K562 (cell line): ENCODE measurements around the gene TMEM132C.

Experiments
- EP300 ChIP-seq: IDR thresholded peaks from 2 replicates; pipeline ENCODE4 v1.6.1; 2012; ENCODE audit warnings: low read length, improper control_type of control experiment
- NFRKB ChIP-seq: fragments of 450-650 bp; IDR thresholded peaks from 2 replicates; pipeline ENCODE4 v1.6.1; 2016; ENCODE audit warnings: low read depth
- NFYB ChIP-seq: IDR thresholded peaks from 2 replicates; pipeline ENCODE4 v1.6.1; 2011; ENCODE audit warnings: mild to moderate bottlenecking, moderate library complexity; ENCODE audit not compliant: insufficient read length; ENCODE audit errors: extremely low read depth
- RFX1 ChIP-seq: fragments of 450-650 bp; IDR thresholded peaks from 2 replicates; pipeline ENCODE4 v1.6.1; 2016; ENCODE audit warnings: mild to moderate bottlenecking, moderate library complexity
- ZNF232 ChIP-seq: sonication (generic); formaldehyde crosslinking; IDR thresholded peaks from 2 replicates; pipeline ENCODE4 v1.8.0; 2022; ENCODE audit warnings: mild to moderate bottlenecking, missing genetic modification reagents
- ZNF282 ChIP-seq: sonication (generic); formaldehyde crosslinking; IDR thresholded peaks from 2 replicates; pipeline ENCODE4 v1.8.1; 2023; ENCODE audit warnings: missing genetic modification reagents
- TF ChIP-seq, protein P1 (sequence below): sonication (generic); formaldehyde crosslinking; IDR thresholded peaks from 2 replicates; pipeline ENCODE4 v1.8.0; 2023; ENCODE audit warnings: missing genetic modification reagents, mild to moderate bottlenecking, borderline replicate concordance
- TF ChIP-seq, protein P2 (sequence below): sonication (generic); formaldehyde crosslinking; IDR thresholded peaks from 2 replicates; pipeline ENCODE4 v1.8.0; 2022; ENCODE audit warnings: missing genetic modification reagents, mild to moderate bottlenecking, moderate library complexity, borderline replicate concordance
- TF ChIP-seq, protein P3 (sequence below), 3 experiments: IDR thresholded peaks in 2 of 3; conservative IDR thresholded peaks in 1 of 3; 2 replicates each; pipeline ENCODE4 v1.5.1; 2011 to 2012; ENCODE audit warnings: low read length in 3 of 3, mild to moderate bottlenecking in 3 of 3, control low read depth in 2 of 3, improper control_type of control experiment in 1 of 3, inconsistent platforms in 1 of 3, low read depth in 1 of 3, mixed read lengths in 1 of 3, moderate library complexity in 1 of 3; ENCODE audit not compliant: insufficient read depth in 2 of 3
- TF ChIP-seq, protein P4 (sequence below): fragments of 450-650 bp; IDR thresholded peaks from 2 replicates; pipeline ENCODE4 v1.6.1; 2017; ENCODE audit warnings: antibody characterized with exemption, mild to moderate bottlenecking

DNA sequence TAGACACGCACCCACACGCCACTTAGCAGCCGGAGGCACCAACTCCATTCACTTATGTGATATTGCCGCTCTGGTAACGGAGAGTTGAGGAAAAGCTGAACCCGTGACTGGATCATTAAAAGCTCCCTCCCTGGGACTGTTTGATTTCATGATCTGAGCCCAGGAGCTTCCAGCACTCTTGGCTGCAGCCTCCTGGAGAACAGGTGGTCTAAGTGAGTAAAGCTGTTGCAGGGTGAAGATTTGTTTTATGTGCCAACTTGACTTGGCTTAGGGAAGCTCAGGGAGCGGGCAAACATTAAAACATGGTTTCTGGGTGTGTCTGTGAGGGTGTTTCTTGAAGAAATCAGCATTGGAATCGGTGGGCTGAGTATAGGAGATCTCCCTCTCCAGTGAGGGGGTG, 16.9 kb upstream of the TMEM132C start:
- TF ChIP-seq ZNF282 (CRISPR knock-in tag) (no peak), NFYB (no peak), RFX1 (no peak), EP300 (no peak), NFRKB (no peak), ZNF232 (CRISPR knock-in tag) (no peak)
- TF ChIP-seq, protein P1, sequence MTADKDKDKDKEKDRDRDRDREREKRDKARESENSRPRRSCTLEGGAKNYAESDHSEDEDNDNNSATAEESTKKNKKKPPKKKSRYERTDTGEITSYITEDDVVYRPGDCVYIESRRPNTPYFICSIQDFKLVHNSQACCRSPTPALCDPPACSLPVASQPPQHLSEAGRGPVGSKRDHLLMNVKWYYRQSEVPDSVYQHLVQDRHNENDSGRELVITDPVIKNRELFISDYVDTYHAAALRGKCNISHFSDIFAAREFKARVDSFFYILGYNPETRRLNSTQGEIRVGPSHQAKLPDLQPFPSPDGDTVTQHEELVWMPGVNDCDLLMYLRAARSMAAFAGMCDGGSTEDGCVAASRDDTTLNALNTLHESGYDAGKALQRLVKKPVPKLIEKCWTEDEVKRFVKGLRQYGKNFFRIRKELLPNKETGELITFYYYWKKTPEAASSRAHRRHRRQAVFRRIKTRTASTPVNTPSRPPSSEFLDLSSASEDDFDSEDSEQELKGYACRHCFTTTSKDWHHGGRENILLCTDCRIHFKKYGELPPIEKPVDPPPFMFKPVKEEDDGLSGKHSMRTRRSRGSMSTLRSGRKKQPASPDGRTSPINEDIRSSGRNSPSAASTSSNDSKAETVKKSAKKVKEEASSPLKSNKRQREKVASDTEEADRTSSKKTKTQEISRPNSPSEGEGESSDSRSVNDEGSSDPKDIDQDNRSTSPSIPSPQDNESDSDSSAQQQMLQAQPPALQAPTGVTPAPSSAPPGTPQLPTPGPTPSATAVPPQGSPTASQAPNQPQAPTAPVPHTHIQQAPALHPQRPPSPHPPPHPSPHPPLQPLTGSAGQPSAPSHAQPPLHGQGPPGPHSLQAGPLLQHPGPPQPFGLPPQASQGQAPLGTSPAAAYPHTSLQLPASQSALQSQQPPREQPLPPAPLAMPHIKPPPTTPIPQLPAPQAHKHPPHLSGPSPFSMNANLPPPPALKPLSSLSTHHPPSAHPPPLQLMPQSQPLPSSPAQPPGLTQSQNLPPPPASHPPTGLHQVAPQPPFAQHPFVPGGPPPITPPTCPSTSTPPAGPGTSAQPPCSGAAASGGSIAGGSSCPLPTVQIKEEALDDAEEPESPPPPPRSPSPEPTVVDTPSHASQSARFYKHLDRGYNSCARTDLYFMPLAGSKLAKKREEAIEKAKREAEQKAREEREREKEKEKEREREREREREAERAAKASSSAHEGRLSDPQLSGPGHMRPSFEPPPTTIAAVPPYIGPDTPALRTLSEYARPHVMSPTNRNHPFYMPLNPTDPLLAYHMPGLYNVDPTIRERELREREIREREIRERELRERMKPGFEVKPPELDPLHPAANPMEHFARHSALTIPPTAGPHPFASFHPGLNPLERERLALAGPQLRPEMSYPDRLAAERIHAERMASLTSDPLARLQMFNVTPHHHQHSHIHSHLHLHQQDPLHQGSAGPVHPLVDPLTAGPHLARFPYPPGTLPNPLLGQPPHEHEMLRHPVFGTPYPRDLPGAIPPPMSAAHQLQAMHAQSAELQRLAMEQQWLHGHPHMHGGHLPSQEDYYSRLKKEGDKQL (CRISPR knock-in tag): no peak
- TF ChIP-seq, protein P2, sequence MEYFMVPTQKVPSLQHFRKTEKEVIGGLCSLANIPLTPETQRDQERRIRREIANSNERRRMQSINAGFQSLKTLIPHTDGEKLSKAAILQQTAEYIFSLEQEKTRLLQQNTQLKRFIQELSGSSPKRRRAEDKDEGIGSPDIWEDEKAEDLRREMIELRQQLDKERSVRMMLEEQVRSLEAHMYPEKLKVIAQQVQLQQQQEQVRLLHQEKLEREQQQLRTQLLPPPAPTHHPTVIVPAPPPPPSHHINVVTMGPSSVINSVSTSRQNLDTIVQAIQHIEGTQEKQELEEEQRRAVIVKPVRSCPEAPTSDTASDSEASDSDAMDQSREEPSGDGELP (CRISPR knock-in tag): no peak
- TF ChIP-seq, protein P3, sequence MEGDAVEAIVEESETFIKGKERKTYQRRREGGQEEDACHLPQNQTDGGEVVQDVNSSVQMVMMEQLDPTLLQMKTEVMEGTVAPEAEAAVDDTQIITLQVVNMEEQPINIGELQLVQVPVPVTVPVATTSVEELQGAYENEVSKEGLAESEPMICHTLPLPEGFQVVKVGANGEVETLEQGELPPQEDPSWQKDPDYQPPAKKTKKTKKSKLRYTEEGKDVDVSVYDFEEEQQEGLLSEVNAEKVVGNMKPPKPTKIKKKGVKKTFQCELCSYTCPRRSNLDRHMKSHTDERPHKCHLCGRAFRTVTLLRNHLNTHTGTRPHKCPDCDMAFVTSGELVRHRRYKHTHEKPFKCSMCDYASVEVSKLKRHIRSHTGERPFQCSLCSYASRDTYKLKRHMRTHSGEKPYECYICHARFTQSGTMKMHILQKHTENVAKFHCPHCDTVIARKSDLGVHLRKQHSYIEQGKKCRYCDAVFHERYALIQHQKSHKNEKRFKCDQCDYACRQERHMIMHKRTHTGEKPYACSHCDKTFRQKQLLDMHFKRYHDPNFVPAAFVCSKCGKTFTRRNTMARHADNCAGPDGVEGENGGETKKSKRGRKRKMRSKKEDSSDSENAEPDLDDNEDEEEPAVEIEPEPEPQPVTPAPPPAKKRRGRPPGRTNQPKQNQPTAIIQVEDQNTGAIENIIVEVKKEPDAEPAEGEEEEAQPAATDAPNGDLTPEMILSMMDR (IDR thresholded peaks at IDR 0.05 in 2 of 3, conservative IDR thresholded peaks at IDR 0.05 in 1 of 3; ENCODE audit: insufficient read depth in 2 of 3, low read depth in 1 of 3, low read length in 3 of 3): no peak
- TF ChIP-seq, protein P4, sequence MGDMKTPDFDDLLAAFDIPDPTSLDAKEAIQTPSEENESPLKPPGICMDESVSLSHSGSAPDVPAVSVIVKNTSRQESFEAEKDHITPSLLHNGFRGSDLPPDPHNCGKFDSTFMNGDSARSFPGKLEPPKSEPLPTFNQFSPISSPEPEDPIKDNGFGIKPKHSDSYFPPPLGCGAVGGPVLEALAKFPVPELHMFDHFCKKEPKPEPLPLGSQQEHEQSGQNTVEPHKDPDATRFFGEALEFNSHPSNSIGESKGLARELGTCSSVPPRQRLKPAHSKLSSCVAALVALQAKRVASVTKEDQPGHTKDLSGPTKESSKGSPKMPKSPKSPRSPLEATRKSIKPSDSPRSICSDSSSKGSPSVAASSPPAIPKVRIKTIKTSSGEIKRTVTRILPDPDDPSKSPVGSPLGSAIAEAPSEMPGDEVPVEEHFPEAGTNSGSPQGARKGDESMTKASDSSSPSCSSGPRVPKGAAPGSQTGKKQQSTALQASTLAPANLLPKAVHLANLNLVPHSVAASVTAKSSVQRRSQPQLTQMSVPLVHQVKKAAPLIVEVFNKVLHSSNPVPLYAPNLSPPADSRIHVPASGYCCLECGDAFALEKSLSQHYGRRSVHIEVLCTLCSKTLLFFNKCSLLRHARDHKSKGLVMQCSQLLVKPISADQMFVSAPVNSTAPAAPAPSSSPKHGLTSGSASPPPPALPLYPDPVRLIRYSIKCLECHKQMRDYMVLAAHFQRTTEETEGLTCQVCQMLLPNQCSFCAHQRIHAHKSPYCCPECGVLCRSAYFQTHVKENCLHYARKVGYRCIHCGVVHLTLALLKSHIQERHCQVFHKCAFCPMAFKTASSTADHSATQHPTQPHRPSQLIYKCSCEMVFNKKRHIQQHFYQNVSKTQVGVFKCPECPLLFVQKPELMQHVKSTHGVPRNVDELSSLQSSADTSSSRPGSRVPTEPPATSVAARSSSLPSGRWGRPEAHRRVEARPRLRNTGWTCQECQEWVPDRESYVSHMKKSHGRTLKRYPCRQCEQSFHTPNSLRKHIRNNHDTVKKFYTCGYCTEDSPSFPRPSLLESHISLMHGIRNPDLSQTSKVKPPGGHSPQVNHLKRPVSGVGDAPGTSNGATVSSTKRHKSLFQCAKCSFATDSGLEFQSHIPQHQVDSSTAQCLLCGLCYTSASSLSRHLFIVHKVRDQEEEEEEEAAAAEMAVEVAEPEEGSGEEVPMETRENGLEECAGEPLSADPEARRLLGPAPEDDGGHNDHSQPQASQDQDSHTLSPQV: no peak
